ENCODE data around the gene PAPOLG.

Gene PAPOLG

GRCh38 chr2:60780721-60781120, 24.7 kb downstream of the PAPOLG start:
- TF ChIP-seq CTCF (IDR thresholded peaks at IDR 0.05; ENCODE audit: control insufficient read depth, insufficient read depth, low read depth, low read length, missing control alignments), result no peak

GRCh38 chr2:60793169-60793568, 37.1 kb downstream of the PAPOLG start:
- no peak overlapping the region for H3K4me3 ChIP-seq (ENCODE audit: control insufficient read depth, low read depth, low read length)
- no peak for TF ChIP-seq CTCF (IDR thresholded peaks at IDR 0.05; ENCODE audit: control insufficient read depth, insufficient read depth, low read depth, low read length, missing control alignments)
- DNase-seq (ENCODE audit: low read depth), result no peak

More at GRCh38 chr2:60780721-60781120, 24.7 kb downstream of the PAPOLG start:
- DNase-seq (ENCODE audit: low read depth), result no peak
- no peak overlapping the region for H3K4me3 ChIP-seq (ENCODE audit: control insufficient read depth, low read depth, low read length)

GRCh38 chr2:60794271-60794863, 38.3 kb downstream of the PAPOLG start:
- no peak for DNase-seq (ENCODE audit: low read depth)
- no peak overlapping the region for H3K4me3 ChIP-seq (ENCODE audit: control insufficient read depth, low read depth, low read length)
- peak; percentile 34 for TF ChIP-seq CTCF (IDR thresholded peaks at IDR 0.05; ENCODE audit: control insufficient read depth, insufficient read depth, low read depth, low read length, missing control alignments)

DNA sequence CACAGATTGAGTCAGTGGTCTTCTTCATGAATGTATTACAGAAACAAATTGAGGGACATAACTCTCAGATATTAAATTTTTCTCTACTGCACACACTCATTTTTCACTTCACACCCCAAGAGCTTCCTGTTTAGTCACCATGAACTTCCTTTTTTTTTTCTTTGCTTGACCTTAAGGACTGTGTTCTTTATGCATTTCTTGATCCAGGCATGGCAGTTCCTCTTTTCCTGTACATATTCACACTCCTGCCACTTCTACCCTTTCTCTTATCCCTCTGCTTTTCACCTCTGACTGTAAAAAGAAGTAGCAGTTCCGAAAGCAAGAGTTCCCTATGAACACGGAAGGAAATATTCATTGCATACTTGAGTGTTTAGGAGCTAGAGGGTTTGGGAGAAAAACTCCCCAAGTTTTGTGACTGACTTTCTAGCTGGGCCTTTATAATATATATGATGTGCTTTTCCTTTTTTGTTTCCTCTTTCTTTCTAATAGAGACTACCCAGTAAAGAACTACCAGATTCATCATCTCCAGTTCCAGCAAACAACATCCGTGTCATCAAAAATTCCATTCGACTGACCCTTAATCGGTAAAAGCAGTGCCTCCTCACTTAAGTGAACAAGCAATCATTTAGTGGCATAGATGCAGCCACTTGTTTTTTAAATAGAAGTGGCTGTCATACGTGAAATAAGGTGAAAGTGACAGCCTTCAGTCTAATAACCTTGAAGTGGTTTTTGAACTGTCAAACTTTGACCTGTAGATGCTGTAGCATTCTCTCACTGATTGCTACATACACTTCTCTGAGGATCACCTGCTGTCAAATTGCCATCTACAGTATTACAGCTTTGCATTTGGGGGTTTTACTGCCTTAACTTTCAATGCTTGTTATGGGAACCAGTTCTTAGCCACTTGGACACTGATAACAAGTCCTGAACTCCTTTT, 40.8 kb downstream of the PAPOLG start:
- no peak for DNase-seq (ENCODE audit: low read depth)
- H3K4me3 ChIP-seq (ENCODE audit: control insufficient read depth, low read depth, low read length), result no peak overlapping the region
- no peak for TF ChIP-seq CTCF (IDR thresholded peaks at IDR 0.05; ENCODE audit: control insufficient read depth, insufficient read depth, low read depth, low read length, missing control alignments)

DNA sequence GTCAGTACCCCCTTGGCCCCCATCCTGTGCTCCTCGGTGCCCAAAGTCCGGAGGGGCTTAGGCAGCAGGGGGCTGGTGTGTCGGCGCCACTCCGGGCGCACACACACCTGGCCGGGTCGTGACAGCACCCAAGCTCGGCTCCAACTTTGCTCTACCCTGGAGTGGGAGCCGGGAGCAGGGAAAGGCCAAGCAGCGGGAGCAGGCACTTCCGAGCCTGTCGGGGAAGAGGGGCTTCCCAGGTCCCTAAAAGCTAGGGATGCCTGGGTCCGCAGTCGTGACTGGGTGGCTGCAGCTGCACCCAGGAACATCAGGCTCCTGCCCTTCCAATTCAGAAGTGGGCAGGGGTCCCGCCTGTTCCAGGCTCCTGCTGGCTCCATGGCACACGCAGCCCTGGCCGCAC, 48.4 kb downstream of the PAPOLG start:
- DNase-seq (ENCODE audit: low read depth), result no peak
- no peak for TF ChIP-seq CTCF (IDR thresholded peaks at IDR 0.05; ENCODE audit: control insufficient read depth, insufficient read depth, low read depth, low read length, missing control alignments)
- no peak overlapping the region for H3K4me3 ChIP-seq (ENCODE audit: control insufficient read depth, low read depth, low read length)

- DNase-seq (ENCODE audit: low read depth), result no peak
- TF ChIP-seq CTCF (IDR thresholded peaks at IDR 0.05; ENCODE audit: control insufficient read depth, insufficient read depth, low read depth, low read length, missing control alignments), result no peak
- H3K4me3 ChIP-seq (ENCODE audit: control insufficient read depth, low read depth, low read length), result no peak overlapping the region
Measured at GRCh38 chr2:60806595-60806987, 50.5 kb downstream of the PAPOLG start.

Measured in AG09309 (cell line).